ENCODE data around the gene GRK2. TPM values are rescaled to one million over a fixed set of nuclear protein-coding genes. Genes with fewer than 3 reads are reported as not detected.

GRK2 gene
- total and polyA plus RNA-seq, 2 donors (not counting 3 experiments of a cell fraction or from before 2014, with no cell fraction given) = 57.9 to 62.3 TPM

DNA sequence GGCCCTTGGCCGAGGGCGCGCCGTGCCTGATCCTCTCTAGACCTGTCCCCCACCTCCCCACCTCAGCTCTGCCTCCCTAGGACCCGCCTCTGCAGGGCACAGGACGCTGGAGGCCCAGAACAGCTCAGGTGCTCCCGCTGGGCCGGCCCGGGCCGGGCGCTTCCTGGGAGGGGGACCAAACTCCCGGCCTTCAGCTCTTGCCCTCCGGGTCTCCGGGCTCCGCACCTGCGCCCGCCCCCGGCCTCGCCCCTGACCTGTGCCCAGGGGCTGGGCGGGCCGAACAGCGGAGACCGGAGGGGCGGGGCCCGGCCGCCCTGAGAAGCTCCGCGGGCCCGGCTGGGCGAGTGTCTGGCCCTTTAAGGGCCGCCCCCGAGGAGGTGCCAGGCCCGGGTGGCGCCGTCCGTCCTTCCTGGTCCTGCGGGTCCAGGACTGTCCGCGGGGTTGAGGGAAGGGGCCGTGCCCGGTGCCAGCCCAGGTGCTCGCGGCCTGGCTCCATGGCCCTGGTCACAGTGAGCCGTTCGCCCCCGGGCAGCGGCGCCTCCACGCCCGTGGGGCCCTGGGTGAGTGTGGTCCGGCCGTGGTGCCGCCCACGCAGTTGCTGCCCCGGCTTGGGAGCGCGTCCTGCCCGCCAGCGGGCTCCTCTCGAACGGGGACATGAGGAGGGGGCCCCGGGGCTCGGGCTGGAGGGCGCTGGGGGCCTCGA, 37.0 kb downstream of the GRK2 start, which contains the start of gene SSH3:
SSH3 (plus strand) TSS at position 399 of the 703 bp plus-strand sequence; CDS start at position 495, 96 bp downstream.
- POLR2A ChIA-PET = interaction anchor here (1.3 kb wide), 1 partner anchor 11 kb away, joined by 6 read pairs; no protein-coding TSS in a partner anchor
- DNase-seq (ENCODE audit: low read depth, low spot score) = peak; percentile 55
- intact Hi-C loops (cut with micrococcal nuclease) = loop anchor here (2.0 kb wide), 1 partner anchor 14 kb away; the partner anchor contains the start of gene ANKRD13D

DNA sequence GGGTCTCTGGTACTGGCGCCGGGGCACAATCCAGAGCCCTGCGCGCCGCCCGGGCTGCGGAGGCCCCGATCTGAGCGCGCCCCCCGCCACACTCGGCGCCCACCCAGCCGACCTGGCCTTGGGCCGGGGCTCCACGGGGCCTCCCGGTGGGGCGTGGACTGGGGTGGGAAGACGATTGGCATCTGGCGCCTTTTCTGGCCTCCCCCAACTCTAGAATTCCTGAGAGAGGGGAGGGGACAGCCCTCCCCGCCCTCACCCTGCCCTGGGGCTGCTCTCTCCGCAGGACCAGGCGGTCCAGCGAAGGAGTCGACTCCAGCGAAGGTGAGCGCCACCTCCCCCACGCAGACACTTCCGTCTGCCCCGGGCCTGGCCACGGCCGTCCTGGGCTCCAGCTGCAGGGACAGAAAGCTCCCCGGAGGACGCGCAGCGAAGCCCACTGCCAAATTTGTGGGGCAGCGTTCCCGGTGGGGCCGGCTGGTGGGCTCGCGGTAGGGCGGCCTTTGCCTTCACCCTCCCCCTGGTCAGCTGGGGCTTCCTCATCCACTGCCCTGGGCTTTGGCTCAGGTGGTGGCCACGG, 37.6 kb downstream of the GRK2 start:
- H3K4me2 ChIP-seq (ENCODE audit: insufficient read depth, low read length) = peak overlapping the region; percentile 58
- no peak overlapping the region for H3K27ac ChIP-seq (ENCODE audit: insufficient read depth, low read depth, low read length)
- ChIA-PET POLR2A (no interaction called here), CTCF (interaction anchor here (0.6 to 3.1 kb wide), 8 partner anchors 13 to 79 kb away, joined by 3 to 18 read pairs (median 4); partner anchors contain the start of gene ANKRD13D)
- H3K79me2 ChIP-seq (ENCODE audit: control insufficient read depth, insufficient read depth, low read length) = no peaks in the 10 kb centered on the region
- H3K9me1 ChIP-seq (replicated peaks; ENCODE audit: control insufficient read depth, extremely low read depth, insufficient read depth, low read length) = no peaks in the 10 kb centered on the region
- peaks cover 3% of the 10 kb centered on the region for H3K4me1 ChIP-seq (ENCODE audit: control insufficient read depth, extremely low read depth, insufficient read depth, low read length)
- H3K27me3 ChIP-seq (ENCODE audit: control insufficient read depth in 2 of 2, insufficient read depth in 2 of 2, low read length in 2 of 2) = no peaks in the 10 kb centered on the region
- peak overlapping the region; percentile 39 for H2AFZ ChIP-seq (ENCODE audit: low read depth, low read length)
- no peaks in the 10 kb centered on the region for H4K20me1 ChIP-seq (replicated peaks; ENCODE audit: control insufficient read depth, extremely low read depth, insufficient read depth, low read length)
- TSS peak; percentile 5 for BruUV-seq (replicated peaks)
- intact Hi-C loops (cut with micrococcal nuclease) (loop anchor here (2.0 kb wide), 1 partner anchor 15 kb away; the partner anchor contains the start of gene ANKRD13D), dilution Hi-C loops (cut with MboI; ENCODE audit: extremely low pct_ligation_motif_present, low sequenced_read_pairs) (no loop called here)
- FAIRE-seq (no peak), DNase-seq (ENCODE audit: low read depth, low spot score) (no peak)
- peaks cover 0 to 25% of the 10 kb centered on the region in 2 experiments for H3K36me3 ChIP-seq (ENCODE audit: control insufficient read depth in 2 of 2, extremely low read depth in 1 of 2, insufficient read depth in 2 of 2, low read length in 2 of 2)
- TF ChIP-seq POLR2AphosphoS5 (IDR thresholded peaks at IDR 0.05; ENCODE audit: insufficient read depth, low read depth, low read length) (no peak), FOS (IDR thresholded peaks at IDR 0.05; ENCODE audit: borderline replicate concordance, insufficient read depth, low read length) (no peak), MYC (IDR thresholded peaks at IDR 0.05; ENCODE audit: low read depth, low read length) (no peak), POLR2A (IDR thresholded peaks at IDR 0.05; ENCODE audit: low read depth, low read length) (no peak), JUN (IDR thresholded peaks at IDR 0.05; ENCODE audit: borderline replicate concordance, insufficient read depth, insufficient read length, low read depth) (no peak), EZH2 (IDR thresholded peaks at IDR 0.05; ENCODE audit: borderline replicate concordance, low read depth, low read length, severe bottlenecking) (no peak), GATA2 (IDR thresholded peaks at IDR 0.05; ENCODE audit: insufficient read depth, insufficient read length, low read depth, low read length) (no peak)
- TF ChIP-seq, protein P1, sequence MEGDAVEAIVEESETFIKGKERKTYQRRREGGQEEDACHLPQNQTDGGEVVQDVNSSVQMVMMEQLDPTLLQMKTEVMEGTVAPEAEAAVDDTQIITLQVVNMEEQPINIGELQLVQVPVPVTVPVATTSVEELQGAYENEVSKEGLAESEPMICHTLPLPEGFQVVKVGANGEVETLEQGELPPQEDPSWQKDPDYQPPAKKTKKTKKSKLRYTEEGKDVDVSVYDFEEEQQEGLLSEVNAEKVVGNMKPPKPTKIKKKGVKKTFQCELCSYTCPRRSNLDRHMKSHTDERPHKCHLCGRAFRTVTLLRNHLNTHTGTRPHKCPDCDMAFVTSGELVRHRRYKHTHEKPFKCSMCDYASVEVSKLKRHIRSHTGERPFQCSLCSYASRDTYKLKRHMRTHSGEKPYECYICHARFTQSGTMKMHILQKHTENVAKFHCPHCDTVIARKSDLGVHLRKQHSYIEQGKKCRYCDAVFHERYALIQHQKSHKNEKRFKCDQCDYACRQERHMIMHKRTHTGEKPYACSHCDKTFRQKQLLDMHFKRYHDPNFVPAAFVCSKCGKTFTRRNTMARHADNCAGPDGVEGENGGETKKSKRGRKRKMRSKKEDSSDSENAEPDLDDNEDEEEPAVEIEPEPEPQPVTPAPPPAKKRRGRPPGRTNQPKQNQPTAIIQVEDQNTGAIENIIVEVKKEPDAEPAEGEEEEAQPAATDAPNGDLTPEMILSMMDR (IDR thresholded peaks at IDR 0.05; ENCODE audit: extremely low read depth in 1 of 2, insufficient read depth in 1 of 2, low read depth in 1 of 2, low read length in 2 of 2) = no peak
- TF ChIP-seq, protein P2, sequence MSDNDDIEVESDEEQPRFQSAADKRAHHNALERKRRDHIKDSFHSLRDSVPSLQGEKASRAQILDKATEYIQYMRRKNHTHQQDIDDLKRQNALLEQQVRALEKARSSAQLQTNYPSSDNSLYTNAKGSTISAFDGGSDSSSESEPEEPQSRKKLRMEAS (IDR thresholded peaks at IDR 0.05; ENCODE audit: insufficient read depth, insufficient read length) = no peak
- peak overlapping the region; percentile 68 for H3K9ac ChIP-seq (replicated peaks; ENCODE audit: extremely low read depth, insufficient read depth, low read length)
- peak overlapping the region; percentile 62 to 89 (median 74) for H3K4me3 ChIP-seq (replicated peaks in 1 of 3; ENCODE audit: insufficient read depth in 1 of 3, low read depth in 1 of 3, low read length in 3 of 3)
- H3K9me3 ChIP-seq (replicated peaks; ENCODE audit: control insufficient read depth, insufficient read depth, low read length) = no peaks in the 10 kb centered on the region

More for the DNA sequence above, 37.0 kb downstream of the GRK2 start, which contains the start of gene SSH3:
- no peak within 1 kb of the TSS for H3K27ac ChIP-seq (ENCODE audit: insufficient read depth, low read depth, low read length)
- dilution Hi-C loops (cut with MboI; ENCODE audit: extremely low pct_ligation_motif_present, low sequenced_read_pairs) = no loop called here
- peak; percentile 67 for FAIRE-seq
- H3K79me2 ChIP-seq (ENCODE audit: control insufficient read depth, insufficient read depth, low read length) = no peaks in the 10 kb centered on the region
- H2AFZ ChIP-seq (ENCODE audit: low read depth, low read length) = peak within 1 kb of the TSS; percentile 88
- H3K4me3 ChIP-seq (replicated peaks in 1 of 3; ENCODE audit: insufficient read depth in 1 of 3, low read depth in 1 of 3, low read length in 3 of 3) = peak within 1 kb of the TSS; percentile 62 to 89 (median 74)
- no peaks in the 10 kb centered on the region for H3K9me1 ChIP-seq (replicated peaks; ENCODE audit: control insufficient read depth, extremely low read depth, insufficient read depth, low read length)
- no peaks in the 10 kb centered on the region for H3K27me3 ChIP-seq (ENCODE audit: control insufficient read depth in 2 of 2, insufficient read depth in 2 of 2, low read length in 2 of 2)
- peak within 1 kb of the TSS; percentile 68 for H3K9ac ChIP-seq (replicated peaks; ENCODE audit: extremely low read depth, insufficient read depth, low read length)
- no peaks in the 10 kb centered on the region for H4K20me1 ChIP-seq (replicated peaks; ENCODE audit: control insufficient read depth, extremely low read depth, insufficient read depth, low read length)
- H3K36me3 ChIP-seq (ENCODE audit: control insufficient read depth in 2 of 2, extremely low read depth in 1 of 2, insufficient read depth in 2 of 2, low read length in 2 of 2) = peaks cover 0 to 25% of the 10 kb centered on the region in 2 experiments
- TF ChIP-seq EZH2 (IDR thresholded peaks at IDR 0.05; ENCODE audit: borderline replicate concordance, low read depth, low read length, severe bottlenecking) = no peak
- TF ChIP-seq POLR2A (IDR thresholded peaks at IDR 0.05; ENCODE audit: low read depth, low read length) = peak; percentile 51
- H3K4me2 ChIP-seq (ENCODE audit: insufficient read depth, low read length) = peak within 1 kb of the TSS; percentile 58
- CTCF ChIA-PET = interaction anchor here (0.6 to 3.1 kb wide), 10 partner anchors 14 to 222 kb away, joined by 3 to 18 read pairs (median 4); partner anchors contain the start of gene ANKRD13D
- no peaks in the 10 kb centered on the region for H3K9me3 ChIP-seq (replicated peaks; ENCODE audit: control insufficient read depth, insufficient read depth, low read length)
- BruUV-seq (replicated peaks) = no TSS peak
- peaks cover 3% of the 10 kb centered on the region for H3K4me1 ChIP-seq (ENCODE audit: control insufficient read depth, extremely low read depth, insufficient read depth, low read length)
